ENCODE results near the gene GLYR1.

GLYR1 gene

DNA sequence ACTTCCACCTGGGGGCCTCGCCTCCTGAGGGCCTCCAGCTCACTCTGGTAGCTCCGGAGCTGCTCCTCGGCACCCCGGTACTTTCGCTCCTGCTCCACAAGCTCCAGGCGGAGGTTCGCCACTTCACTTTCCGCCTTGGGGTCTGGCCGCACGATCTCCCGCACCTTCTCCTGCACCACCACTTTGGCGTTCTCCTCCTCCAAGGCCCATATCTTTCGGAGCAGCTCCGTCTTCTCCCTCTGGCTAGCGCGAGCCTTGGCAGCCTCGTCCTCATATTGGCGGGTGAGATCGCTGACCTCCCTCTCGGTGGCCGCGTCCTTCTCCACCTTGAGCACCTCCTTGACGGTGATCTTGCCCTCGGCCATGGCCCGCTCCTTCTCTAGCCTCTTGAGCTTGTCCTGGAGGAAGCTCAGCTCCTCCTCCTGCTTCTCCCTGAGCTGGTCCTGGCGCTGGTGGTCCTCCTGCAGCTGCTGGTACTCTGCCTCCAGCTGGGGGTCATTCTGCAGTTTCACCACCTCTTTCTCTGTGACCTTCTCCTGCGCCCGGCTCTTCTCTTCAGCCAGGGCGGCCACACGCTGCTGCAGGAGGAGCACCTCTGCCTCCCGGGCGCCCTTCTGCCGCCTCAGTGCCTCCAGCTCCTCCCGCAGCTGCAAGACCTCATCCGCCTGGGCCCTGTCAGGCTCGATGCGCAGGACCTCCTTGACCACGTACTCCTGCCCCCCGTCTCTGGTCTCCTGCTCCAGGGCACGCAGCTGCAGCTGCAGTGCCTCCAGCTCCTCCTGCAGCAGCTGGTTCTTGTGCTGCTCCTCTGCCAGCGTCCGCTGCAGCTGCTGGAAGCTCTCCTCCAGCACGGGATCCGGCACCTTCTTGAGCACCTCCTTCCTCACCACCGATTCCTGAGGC, 38.1 kb upstream of the GLYR1 start:
- TF ChIP-seq FOXM1 (IDR thresholded peaks at IDR 0.05; ENCODE audit: borderline replicate concordance, low read depth): no peak
- no peak for TF ChIP-seq CREB1 (IDR thresholded peaks at IDR 0.05; ENCODE audit: low read depth)
- TF ChIP-seq TCF12 (IDR thresholded peaks at IDR 0.05; ENCODE audit: low read depth): no peak
- TF ChIP-seq, protein P1, sequence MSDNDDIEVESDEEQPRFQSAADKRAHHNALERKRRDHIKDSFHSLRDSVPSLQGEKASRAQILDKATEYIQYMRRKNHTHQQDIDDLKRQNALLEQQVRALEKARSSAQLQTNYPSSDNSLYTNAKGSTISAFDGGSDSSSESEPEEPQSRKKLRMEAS (IDR thresholded peaks at IDR 0.05): no peak
- no peak for TF ChIP-seq EGR1 (IDR thresholded peaks at IDR 0.05)
- TF ChIP-seq, protein P2, sequence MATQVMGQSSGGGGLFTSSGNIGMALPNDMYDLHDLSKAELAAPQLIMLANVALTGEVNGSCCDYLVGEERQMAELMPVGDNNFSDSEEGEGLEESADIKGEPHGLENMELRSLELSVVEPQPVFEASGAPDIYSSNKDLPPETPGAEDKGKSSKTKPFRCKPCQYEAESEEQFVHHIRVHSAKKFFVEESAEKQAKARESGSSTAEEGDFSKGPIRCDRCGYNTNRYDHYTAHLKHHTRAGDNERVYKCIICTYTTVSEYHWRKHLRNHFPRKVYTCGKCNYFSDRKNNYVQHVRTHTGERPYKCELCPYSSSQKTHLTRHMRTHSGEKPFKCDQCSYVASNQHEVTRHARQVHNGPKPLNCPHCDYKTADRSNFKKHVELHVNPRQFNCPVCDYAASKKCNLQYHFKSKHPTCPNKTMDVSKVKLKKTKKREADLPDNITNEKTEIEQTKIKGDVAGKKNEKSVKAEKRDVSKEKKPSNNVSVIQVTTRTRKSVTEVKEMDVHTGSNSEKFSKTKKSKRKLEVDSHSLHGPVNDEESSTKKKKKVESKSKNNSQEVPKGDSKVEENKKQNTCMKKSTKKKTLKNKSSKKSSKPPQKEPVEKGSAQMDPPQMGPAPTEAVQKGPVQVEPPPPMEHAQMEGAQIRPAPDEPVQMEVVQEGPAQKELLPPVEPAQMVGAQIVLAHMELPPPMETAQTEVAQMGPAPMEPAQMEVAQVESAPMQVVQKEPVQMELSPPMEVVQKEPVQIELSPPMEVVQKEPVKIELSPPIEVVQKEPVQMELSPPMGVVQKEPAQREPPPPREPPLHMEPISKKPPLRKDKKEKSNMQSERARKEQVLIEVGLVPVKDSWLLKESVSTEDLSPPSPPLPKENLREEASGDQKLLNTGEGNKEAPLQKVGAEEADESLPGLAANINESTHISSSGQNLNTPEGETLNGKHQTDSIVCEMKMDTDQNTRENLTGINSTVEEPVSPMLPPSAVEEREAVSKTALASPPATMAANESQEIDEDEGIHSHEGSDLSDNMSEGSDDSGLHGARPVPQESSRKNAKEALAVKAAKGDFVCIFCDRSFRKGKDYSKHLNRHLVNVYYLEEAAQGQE (IDR thresholded peaks at IDR 0.05; ENCODE audit: low read depth): no peak
- TF ChIP-seq YY1 (IDR thresholded peaks at IDR 0.05; ENCODE audit: low read depth): no peak
- TF ChIP-seq RAD21 (IDR thresholded peaks at IDR 0.05; ENCODE audit: low read depth): no peak
- TF ChIP-seq ZBTB7A (IDR thresholded peaks at IDR 0.05; ENCODE audit: low read depth): no peak
- no peak for TF ChIP-seq NFIC (IDR thresholded peaks at IDR 0.05)
- TF ChIP-seq, protein P3, sequence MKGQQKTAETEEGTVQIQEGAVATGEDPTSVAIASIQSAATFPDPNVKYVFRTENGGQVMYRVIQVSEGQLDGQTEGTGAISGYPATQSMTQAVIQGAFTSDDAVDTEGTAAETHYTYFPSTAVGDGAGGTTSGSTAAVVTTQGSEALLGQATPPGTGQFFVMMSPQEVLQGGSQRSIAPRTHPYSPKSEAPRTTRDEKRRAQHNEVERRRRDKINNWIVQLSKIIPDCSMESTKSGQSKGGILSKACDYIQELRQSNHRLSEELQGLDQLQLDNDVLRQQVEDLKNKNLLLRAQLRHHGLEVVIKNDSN (IDR thresholded peaks at IDR 0.05): no peak
- no peak for TF ChIP-seq TAF1 (IDR thresholded peaks at IDR 0.05; ENCODE audit: low read depth)
- no peak for TF ChIP-seq CEBPB (IDR thresholded peaks at IDR 0.05)
- TF ChIP-seq TEAD4 (IDR thresholded peaks at IDR 0.05): no peak
- TF ChIP-seq EP300 (IDR thresholded peaks at IDR 0.05; ENCODE audit: borderline replicate concordance): no peak

DNA sequence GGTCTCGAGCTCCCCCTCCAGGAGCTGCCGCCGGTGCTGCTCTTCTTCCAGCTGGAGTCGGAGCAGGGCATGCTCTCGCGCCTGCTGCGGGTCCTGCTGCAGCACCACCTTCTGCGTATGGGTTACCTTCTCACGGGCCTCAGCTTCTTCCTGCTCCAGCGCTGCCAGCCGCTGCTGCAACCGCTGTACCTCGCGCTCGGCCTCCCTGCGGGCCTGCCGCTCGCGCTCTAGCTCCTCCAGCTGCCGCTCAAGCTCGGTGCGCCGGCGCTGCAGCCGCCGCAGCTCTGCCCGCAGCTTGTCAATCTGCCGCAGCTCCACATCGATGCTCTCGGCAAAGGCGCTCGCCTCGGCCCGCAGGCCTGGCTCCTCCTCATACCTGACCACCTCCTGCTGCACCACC, 37.1 kb upstream of the GLYR1 start:
- TF ChIP-seq EGR1 (IDR thresholded peaks at IDR 0.05) (no peak), CREB1 (IDR thresholded peaks at IDR 0.05; ENCODE audit: low read depth) (no peak), TEAD4 (IDR thresholded peaks at IDR 0.05) (no peak), TCF12 (IDR thresholded peaks at IDR 0.05; ENCODE audit: low read depth) (no peak), YY1 (IDR thresholded peaks at IDR 0.05; ENCODE audit: low read depth) (no peak), CEBPB (IDR thresholded peaks at IDR 0.05) (no peak), NFIC (IDR thresholded peaks at IDR 0.05) (no peak), FOXM1 (IDR thresholded peaks at IDR 0.05; ENCODE audit: borderline replicate concordance, low read depth) (no peak)
- TF ChIP-seq, protein P3 (IDR thresholded peaks at IDR 0.05): no peak
- TF ChIP-seq, protein P2 (IDR thresholded peaks at IDR 0.05; ENCODE audit: low read depth): no peak
- TF ChIP-seq, protein P1 (IDR thresholded peaks at IDR 0.05): no peak

DNA sequence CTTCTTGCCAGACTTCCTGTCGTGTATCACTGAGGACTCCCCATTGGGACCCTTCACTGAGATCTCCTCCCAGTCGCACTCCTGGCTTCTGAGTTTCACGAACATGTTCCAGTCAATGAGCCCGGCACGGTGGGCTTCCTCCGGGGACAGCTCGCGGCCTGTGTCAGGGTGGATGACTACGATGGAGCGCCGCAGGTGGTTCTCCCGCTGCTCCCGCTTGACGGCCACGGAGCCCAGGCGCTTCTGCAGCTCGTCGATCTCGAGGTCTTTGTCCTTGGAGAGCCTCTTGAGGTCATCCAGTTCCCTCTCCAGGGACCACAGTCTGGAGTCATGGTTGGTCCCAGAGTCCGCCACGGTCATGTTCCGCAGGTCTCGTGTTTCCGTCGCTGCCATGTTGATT, 36.4 kb upstream of the GLYR1 start:
- TF ChIP-seq CEBPB (IDR thresholded peaks at IDR 0.05) (no peak), ZBTB7A (IDR thresholded peaks at IDR 0.05; ENCODE audit: low read depth) (no peak), TEAD4 (IDR thresholded peaks at IDR 0.05) (no peak), RAD21 (IDR thresholded peaks at IDR 0.05; ENCODE audit: low read depth) (no peak), EGR1 (IDR thresholded peaks at IDR 0.05) (no peak), FOXM1 (IDR thresholded peaks at IDR 0.05; ENCODE audit: borderline replicate concordance, low read depth) (no peak)
- TF ChIP-seq, protein P1 (IDR thresholded peaks at IDR 0.05): no peak
- TF ChIP-seq, protein P2 (IDR thresholded peaks at IDR 0.05; ENCODE audit: low read depth): no peak
- TF ChIP-seq, protein P3 (IDR thresholded peaks at IDR 0.05): no peak

Data from Ishikawa (cell line).